Colon (tissue), 2 donors: Measurements from ENCODE around the gene PHOX2A.

Experiments
- FAIRE-seq: peaks from 2 replicates; lab custom pipeline; 2012; peaks lifted over from hg19 to GRCh38; lab: Jason Lieb, UNC
- donor health status: control.
- donor health status: control.

Gene PHOX2A

DNA sequence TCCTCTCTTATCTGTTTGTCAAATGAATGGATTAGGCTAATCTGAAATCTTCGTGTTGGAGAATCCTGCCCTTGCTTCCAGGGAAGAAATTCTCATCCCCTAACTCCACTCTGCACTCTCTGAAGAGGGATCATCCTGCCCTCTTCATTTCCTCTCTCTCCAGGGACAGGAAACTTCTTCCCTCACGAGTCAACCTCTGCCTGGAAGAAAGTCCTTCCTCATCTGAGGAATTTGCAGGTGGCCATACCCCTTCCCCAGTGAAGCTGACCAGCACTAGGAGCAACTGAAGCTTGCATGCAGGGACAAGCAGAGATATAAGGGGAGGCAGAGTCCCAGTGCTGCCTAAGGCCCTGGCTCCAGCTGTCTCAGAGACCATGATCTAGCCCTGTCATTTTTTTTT is 3.6 kb upstream of the PHOX2A start:
- FAIRE-seq, result no peak

DNA sequence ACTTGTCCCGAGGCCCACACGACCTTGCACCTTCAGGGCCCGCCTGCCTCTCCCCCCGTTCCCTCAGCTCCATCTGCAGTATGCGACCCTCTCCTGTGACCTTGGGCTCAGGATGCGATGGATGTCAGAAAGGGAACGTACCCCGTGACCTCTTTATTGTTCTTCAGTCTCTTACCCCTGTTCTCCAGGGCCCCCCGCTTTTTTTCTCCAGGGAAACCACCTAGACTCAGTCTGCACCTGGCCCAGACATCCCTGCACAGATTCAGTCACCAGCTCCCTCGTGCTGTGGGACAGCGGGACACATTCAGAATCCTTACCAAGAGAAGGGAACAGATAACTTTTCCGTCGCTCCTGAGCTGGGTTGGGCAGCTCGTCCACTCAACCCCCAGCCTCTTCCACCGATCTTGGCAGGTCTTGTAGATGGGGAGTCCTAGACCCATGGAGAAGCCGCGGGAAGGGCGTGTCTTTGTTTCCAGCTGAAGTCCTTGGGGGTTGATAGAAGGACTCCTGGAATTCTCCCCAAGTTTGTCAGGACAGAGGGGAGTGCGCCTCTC is 1.4 kb upstream of the PHOX2A start:
- FAIRE-seq, result no peak

DNA sequence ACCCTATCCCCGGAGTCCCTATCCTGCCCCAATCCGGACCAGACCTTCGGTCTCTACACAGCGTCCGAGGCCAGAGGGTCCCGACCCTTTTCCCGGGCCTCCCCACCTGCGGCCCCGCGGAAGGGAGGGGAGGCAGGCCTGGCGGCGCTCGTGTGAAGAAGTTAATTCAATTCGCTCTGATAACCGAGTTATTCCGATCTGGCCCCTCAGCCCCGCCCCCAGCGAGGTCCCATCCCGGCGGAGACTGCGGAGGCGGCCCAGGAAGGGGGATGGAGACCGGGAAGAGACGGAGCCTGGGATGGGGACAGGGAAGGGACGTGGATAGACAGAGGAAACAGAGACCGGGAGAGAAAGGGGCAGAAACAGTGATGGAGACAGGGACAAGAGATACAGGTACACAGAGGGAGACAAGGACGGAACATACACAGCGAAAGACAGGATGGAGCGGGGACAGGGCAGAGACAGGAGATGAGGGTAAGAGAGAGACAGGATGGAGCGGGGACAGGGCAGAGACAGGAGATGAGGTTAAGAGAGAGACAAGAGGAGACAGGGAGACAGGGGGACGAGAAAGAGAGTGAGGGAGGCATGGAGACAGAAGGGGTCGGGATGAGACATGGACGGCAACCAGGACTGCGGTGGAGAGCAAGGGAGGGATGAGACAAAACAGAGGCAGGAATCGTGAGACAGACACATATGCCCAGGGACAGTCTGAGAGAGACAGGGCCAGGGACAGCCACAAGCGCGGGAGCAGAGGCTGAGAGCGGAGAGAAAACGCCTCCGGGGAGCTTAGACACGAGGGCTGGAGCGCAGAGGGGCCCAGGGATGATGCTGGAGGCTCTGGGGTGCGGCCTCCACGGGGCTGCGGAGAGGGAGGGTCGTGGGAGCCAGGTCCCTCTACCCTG is 636 bp upstream of the PHOX2A start:
- FAIRE-seq, result no peak

DNA sequence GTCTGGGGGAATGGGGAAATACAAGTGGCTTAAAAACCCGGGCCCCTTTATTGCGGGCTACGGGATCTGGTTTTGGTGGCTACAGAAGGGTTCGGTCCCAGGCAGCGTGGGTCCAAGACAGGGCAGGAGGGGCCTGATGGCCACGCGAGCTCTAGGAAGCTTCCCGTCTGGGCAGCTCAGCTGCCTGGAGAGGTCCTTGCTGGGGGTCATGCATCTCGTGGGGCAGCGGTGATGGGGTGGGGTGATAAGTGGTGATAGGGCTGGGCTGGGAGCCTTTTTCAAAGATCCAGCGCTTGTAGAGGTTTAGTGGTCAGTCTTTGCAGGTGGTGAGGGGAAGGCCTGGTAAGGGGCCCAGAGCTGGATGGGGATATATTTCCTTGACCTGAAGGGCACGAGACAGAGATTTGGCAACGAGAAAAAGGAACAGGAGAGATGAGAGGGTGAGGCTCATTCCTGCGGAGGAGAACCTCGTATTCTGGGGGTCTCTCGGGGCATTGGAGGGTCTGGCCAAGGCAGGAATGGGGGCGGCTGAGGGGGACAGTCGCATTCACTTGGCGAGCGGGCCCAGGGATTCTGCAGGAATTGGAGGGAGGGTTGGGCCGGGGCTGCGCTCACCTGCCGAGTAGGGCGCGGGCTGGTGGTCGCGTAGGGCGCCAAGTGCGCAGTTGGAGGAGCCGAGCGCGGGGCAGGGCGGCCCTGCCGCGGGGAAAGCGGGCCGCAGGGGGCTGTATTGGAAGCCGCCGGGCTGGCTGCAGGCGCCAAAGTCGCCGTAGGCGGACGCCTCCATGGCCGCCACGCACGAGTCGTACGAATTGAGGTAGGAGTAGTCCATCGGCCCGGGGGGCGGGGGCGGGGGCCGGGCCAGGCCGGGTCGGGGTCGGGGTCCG is 560 bp downstream of the PHOX2A start:
- no peak for FAIRE-seq

DNA sequence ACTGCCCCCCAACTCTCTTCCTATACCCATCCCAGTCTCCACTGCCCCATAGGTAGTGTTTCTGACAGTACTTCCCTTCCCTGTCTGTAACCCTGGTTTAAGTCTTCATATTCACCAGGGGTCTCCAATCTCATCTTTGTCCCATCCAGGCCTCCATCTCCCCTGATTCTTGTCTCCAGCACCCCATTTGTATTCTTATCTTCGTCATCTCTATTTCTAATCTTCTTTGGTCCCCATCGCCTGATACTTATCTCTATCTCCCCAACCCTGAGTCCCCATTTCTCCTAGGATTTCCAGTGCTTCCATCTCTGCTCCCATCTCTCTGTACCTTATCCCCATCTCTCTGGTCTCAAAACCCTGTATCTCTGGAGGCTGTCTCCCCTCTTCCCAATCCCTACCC is 1.8 kb downstream of the PHOX2A start:
- FAIRE-seq, result no peak

DNA sequence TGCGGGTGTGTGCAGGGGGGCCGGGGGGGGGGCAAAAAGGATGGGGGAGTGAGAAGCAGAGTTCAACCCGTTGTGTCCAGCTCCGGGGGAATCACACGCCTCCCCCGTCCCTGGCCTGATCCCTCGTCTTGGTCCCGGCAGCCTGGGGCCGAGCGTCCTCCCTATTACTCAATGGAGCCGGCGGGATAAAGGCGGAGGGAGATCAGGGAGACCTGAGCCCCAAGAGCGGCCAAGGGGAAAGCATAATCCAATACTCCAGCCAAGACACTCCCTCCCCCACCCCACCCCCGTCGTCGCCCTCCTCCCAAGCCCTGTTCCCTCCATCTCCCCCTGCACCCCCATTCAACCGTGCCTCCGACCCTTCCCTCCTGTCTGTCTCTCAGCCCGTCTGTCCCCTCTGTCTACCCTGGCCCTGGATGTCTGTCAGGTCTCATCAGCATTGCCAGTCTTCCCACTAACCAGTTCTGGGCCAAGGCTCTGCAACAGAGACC is 2.6 kb downstream of the PHOX2A start:
- no peak for FAIRE-seq

DNA sequence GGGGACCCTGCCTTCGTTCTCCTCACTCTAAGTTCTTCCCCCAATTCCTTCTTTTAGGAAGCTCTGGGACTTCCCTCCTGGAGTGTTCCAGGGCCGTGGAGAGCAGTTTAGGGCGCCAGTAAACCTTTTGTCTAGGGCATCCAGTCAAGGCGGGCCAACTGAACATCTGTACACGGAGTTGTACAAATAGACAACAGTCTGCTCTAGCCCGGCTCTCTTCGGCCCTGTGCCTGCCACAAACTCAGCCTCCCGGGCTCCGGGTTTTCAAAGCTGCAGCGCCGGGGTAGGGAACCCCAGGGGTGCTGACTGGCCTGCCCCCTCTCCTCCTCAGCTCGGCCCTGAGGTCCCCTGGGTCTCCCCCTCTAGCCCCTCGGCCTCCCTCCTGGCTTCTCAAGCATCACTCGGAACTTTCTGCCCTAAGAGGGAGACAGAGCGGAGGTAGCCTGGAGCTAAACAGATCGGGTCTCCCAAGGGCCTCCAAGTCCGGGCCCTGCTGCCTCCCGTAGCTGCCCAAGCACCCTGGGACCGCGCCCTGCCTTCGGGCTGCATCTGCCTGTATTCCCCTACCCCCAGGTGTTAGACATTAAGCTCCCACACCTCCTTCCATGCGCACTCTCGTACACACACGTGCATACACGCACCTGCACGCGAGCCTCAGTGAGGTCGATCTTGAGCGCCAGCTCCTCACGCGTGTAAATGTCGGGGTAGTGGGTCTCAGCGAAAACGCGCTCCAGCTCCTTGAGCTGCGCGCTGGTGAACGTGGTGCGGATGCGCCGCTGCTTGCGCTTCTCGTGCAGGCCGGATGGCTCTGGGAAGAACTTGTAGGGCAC is 3.3 kb downstream of the PHOX2A start:
- FAIRE-seq, result no peak

DNA sequence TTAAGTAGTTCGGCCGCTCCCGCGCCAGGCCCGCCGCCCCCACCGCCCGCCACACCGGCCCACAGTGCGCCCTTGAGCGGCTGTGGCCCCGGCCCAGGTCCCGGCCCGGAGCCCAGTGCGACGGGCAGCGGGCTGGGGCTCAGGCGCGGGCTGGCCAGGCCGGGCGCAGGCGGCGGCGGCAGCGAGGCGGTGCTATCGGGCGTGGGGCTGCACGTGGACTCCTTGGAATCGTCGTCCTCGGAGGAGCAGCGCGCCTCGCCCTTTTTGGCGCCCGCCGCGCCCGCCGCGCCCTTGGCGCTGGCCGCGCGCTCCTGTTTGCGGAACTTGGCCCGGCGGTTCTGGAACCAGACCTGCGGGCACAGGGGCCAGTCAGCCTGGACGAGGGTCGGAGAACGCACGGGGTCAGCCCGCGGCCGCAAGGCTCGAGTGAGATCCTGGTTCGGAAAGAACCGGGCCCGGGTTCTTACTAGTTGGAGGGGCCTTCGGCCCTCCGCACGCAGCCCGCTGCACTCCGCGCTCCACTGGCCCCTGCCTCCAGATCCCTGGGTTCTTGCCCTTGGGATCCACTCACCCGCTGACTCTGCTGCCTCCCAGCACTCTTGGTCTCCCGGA is 4.0 kb downstream of the PHOX2A start:
- FAIRE-seq, result no peak

DNA sequence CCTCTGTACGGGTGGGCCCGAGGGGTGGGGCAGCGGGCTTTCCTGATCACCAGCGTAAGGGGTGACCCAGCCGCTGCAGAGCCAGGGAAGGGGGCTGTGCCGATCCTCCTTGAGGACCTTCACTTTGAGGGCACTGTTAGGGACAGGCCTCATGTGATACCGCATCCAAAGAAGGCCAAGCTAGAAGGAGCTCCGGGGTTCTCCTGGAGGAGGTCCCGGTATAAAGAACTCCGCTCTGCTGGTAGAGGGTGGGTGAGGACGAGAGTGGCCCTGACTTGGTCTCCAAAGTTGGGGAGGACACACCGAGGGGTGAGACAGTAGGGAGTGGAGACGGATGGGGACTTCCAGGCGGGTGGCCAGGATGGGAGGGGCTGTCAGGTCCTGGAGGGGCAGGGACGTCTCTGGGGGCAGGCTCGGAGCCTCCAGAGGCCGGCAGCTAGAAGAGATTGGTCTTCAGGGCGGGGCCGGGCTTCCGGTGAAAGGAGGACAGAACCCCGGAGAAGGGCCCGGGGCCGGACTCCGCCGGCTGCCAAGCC is 4.6 kb downstream of the PHOX2A start:
- FAIRE-seq, result no peak

DNA sequence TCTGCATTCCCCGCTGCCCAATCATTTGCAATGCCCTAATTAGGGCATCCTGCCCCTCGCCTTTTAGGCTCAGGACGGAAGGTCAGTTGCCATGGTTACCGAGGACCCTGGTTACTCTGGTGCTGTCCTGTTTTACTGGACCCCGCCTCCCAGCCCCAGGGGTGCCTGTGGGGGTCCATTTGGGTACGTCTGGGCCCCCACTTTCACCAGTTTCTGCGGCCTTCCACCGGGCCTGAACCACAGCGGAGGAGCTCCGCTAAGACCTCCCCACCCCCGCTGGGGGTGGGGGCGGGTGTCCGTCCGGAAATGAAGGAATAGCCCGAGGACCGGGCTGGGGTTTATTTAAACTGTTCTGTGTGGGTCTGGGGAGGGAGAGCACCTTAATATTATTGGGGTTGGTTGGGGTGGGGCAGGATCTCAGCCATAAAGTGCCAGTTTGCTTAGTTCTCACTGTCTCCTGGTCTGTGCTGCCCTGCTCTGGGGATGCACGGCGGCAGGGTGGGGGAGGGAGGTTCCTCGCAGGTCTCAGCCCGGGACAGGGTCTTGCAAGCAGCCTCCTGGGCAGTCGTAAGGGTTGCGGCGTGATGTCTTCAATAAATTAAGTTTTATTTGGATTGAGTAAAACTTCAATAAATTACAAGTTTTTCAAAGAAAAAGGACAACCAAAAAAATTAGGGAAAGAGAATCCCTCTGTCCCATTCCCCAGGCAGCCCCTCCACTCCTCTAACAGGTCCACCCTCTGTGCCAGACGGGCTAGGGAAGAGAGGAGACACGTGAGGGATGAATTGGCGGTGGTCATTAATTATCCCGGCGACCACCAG is 5.3 kb downstream of the PHOX2A start:
- FAIRE-seq, result no peak

DNA sequence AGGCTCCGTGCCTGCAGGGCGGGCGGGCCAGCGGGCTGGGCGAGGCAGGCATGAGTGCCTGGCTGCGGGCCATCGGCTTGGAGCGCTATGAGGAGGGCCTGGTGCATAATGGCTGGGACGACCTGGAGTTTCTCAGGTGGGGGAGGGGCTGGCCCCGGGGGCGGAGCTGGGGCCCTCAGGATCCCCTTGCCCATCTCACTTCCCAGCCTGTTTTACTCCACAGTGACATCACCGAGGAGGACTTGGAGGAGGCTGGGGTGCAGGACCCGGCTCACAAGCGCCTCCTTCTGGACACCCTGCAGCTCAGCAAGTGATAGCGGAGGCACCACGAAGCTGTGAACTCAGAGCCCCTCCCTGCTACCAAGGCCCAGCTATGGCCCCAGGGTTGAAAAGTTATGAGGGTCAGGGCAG is 5.9 kb downstream of the PHOX2A start:
- FAIRE-seq, result no peak

DNA sequence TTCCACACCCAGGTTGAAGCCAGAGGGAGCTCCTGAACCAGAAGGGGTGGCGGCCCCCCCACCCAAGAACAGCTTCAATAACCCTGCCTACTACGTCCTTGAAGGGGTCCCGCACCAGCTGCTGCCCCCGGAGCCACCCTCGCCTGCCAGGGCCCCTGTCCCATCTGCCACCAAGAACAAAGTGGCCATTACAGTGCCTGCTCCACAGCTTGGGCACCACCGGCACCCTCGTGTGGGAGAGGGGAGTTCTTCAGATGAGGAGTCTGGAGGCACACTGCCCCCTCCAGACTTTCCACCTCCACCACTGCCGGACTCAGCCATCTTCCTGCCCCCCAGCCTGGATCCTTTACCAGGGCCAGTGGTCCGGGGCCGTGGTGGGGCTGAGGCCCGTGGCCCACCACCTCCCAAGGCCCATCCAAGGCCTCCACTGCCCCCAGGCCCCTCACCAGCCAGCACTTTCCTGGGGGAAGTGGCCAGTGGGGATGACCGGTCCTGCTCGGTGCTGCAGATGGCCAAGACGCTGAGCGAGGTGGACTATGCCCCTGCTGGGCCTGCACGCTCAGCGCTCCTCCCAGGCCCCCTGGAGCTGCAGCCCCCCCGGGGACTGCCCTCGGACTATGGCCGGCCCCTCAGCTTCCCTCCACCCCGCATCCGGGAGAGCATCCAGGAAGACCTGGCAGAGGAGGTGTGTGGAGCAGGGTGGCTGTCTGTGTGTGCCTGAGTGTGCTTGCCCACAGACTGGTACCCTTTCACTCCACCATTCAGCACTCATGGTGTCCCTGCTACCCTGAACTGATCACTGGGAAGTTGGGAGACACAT is 6.7 kb downstream of the PHOX2A start:
- no peak for FAIRE-seq

DNA sequence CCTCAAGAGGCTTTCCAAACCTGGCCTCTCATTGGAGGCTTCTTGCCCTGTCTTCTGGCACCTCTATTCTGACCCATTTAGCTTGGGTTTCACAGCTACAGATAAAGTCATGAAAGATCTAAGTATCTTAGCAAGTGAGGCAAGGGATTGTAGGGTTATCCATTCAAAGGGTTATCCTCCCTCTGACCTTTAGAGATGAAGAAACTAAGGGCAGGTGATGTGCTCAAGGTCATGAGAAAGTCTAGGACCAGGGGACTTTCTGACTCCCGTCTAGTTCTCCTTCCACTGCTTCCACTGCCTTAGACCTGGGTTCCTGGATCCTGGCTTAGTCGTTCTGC is 7.2 kb downstream of the PHOX2A start:
- FAIRE-seq, result no peak

DNA sequence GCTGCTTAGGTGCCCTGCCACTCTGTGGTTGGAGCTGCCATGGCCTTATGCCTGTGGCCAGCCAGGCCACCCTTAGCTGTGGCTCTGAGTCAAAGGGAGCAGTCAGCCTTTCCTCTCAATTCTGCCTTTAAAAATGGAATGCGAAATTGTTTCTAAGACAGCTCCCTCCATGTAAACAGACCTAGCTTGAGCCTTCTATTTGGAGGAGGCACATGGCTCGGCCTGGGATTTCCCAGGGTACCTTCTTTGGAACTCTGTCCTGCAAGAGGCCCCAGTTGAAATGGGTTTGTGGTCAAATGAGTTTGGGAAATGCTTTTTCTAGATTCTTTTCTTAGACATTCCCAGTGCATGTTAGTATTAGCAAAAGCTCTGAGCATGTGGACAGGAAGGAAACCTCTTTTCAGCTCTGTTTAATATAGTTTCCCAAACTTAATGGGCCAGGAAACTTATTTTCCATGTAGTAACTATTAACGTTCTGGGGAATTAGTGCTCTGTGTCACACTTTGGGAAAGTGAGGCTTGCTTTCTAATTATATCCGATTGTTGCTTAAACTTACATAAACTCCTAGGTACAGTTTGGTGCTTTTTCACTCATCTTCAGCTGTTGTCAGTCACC is 7.8 kb downstream of the PHOX2A start:
- FAIRE-seq, result no peak

DNA sequence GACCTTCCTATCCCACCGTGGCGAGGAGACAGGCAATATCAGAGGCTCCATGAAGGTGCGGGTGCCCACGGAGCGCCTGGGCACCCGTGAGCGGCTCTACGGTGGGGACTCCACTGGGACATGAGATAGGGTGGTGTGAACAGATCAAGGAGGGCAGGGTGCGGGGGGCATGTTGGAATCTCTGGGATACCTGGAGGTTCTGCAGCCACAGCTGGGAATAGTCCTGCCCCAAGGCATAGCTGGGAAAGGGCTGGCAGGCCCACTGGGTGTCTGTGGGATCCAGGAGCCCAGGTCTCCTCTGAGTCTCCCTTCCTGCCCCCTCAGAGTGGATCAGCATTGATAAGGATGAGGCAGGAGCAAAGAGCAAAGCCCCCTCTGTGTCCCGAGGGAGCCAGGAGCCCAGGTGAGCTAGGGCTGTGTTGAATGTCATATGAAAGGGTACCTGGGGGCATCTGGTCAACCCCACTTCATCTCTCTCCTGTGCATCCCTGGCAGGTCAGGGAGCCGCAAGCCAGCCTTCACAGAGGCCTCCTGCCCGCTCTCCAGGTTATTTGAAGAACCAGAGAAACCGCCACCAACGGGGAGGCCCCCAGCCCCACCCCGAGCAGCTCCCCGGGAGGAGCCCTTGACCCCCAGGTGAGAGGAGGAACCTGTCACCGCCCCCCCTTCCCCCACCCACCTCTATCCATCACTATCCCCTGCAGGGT is 8.5 kb downstream of the PHOX2A start:
- FAIRE-seq, result no peak

DNA sequence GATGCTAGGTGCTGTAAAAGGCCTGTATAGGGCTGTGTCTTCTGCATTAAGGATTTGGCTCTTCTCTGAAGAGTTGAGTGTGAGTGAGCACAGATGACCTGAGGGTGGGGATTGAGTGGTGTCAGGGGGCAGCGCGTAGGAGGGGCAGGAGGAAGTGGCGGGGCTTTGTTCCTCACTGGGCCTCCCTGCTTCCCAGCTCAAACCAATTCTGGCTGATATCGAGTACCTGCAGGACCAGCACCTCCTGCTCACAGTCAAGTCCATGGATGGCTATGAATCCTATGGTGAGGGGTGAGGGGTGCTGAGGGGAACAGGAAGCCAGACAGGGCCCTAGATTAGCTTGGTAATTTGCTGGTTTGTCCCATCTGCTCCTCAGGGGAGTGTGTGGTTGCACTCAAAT is 9.1 kb downstream of the PHOX2A start:
- no peak for FAIRE-seq

DNA sequence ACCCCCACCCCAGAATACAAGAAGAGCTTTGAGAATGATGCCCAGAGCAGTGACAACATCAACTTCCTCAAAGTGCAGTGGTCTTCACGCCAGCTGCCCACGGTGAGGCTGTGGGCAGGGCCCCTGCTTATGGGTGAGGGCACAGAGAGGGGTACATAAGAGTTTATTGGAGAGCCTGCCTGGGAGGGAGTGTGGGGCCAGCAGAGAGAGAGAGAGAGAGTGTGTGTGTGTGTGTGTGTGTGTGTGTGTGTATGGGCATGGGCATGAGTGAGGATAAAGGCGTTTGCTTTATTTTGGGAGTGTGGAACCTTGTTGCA is 9.5 kb downstream of the PHOX2A start:
- no peak for FAIRE-seq

DNA sequence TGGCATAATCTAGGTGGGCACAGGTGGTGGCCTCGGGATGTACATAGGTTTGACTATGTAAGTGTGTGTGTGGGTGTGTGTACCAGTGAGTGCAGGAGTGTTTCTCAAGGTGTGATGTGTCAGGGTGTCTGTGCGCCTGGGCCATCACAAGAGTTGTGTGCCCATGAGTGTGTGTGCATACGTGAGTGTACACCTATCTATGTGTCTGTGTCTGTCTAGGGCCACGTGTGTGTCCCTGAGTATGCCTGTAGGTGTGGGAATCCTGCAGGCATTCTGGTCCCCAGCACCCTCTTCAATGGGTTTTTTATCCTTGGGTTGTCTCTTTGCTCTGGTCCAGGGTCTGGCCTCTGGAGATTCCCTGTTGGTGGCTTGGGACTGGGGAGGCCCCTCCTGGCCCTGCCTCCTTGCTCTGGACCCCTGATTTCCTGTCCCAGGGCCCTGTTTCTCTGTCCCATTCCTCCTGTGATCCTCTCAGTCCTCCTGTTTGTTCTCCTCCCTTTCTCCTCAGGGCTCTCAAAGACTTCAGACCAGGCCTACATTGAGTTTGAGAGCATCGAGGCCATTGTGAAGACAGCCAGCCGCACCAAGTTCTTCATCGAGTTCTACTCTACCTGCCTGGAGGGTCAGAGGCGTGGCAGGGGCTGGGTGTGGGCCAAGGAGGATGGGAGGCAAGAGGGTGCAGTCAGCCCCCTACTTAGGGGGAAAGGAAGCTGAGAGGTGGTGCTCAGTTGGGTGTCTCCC is 10.0 kb downstream of the PHOX2A start:
- no peak for FAIRE-seq
